Karpas-422 (cell line): ENCODE data around the gene PRKAG2. TPM values are rescaled to one million over a fixed set of nuclear protein-coding genes. Genes with fewer than 3 reads are reported as not detected.

Source experiments
- DNase-seq: peaks from one replicate; pipeline ENCODE4 v3.0.0-alpha.2; 2015
- H2AFZ ChIP-seq: fragments of 200-600 bp; sonication (generic); 2 replicates; pipeline ENCODE4 v1.6.1; 2014; ENCODE audit warnings: antibody characterized with exemption, low read length, mixed read lengths
- H3K27ac ChIP-seq: fragments of 200-600 bp; sonication (generic); 2 replicates; pipeline ENCODE4 v1.5.1; 2014; ENCODE audit warnings: mild to moderate bottlenecking, low read length, moderate library complexity
- H3K27me3 ChIP-seq: fragments of 200-600 bp; sonication (generic); 2 replicates; pipeline ENCODE4 v1.6.1; 2014; ENCODE audit warnings: low read length, mixed read lengths
- H3K36me3 ChIP-seq: fragments of 200-600 bp; sonication (generic); 2 replicates; pipeline ENCODE4 v1.6.1; 2014; ENCODE audit warnings: low read length, mixed read lengths; ENCODE audit not compliant: insufficient read depth
- H3K4me1 ChIP-seq: fragments of 200-600 bp; sonication (generic); 2 replicates; pipeline ENCODE4 v1.6.1; 2014; ENCODE audit warnings: mild to moderate bottlenecking, low read length, mixed read lengths
- H3K4me2 ChIP-seq: fragments of 200-600 bp; sonication (generic); 2 replicates; pipeline ENCODE4 v1.6.1; 2014; ENCODE audit warnings: low read length, low read depth, mild to moderate bottlenecking; ENCODE audit not compliant: poor library complexity, severe bottlenecking
- H3K4me3 ChIP-seq: fragments of 200-600 bp; sonication (generic); 2 replicates; pipeline ENCODE4 v1.5.1; 2014; ENCODE audit warnings: mild to moderate bottlenecking, antibody characterized with exemption, low read length, mixed read lengths
- H3K79me2 ChIP-seq: fragments of 200-600 bp; sonication (generic); 2 replicates; pipeline ENCODE4 v1.6.1; 2014; ENCODE audit warnings: mild to moderate bottlenecking, low read length, mixed read lengths
- H3K9ac ChIP-seq: fragments of 200-600 bp; sonication (generic); 2 replicates; pipeline ENCODE4 v1.6.0; 2014; ENCODE audit warnings: low read length
- H3K9me2 ChIP-seq: fragments of 200-600 bp; sonication (generic), shearing (Covaris generic); replicated peaks from 2 replicates; pipeline ENCODE4 v1.6.0; 2014; ENCODE audit warnings: mild to moderate bottlenecking, low read length, moderate library complexity; ENCODE audit not compliant: insufficient read depth
- H3K9me3 ChIP-seq: fragments of 300-700, 200-600 bp; sonication (generic); 2 replicates; pipeline ENCODE4 v1.6.1; 2014; ENCODE audit warnings: low read length, mixed read lengths
- H4K20me1 ChIP-seq: fragments of 200-600 bp; sonication (generic); 2 replicates; pipeline ENCODE4 v1.6.1; 2014; ENCODE audit warnings: mild to moderate bottlenecking, antibody characterized with exemption, low read length, low read depth; ENCODE audit not compliant: insufficient read depth
- total RNA-seq: library from RNA; depleted of rRNA; stranded (reverse); fragments of >200 nt; shearing (Covaris generic); gene quantifications from 2 replicates; pipeline ENCODE4 v1.2.3, GENCODE V29; 2014; ENCODE audit warnings: low replicate concordance

Gene PRKAG2
- total RNA-seq, 1 experiment from 2014 or later, result 6.3 TPM

DNA sequence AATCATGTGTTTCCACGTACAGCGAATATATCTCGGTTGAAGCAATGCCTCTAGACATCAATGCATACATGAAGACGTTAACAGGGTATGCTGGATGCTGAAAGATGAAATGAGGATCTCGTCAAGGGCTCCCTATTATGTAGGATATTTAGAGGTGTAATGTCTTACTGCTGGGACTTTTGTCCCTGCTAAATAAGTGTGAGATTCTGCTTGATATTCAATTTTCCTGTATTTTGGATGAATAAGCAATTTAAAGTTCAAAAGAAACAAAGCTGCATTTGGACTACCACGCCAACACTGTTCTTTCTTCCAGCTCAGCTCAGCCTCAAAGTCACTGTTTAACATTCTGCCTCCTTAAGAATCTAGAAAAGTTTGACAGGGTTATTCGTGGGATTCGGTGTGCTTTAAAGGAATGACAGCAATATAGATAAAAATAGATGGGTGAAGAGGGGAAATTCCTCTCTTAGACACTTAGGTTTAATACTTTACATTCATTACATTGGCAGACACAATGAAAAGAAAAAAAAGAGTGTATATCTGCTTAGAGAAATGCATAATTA is 247.1 kb downstream of the PRKAG2 start:
- Histone ChIP-seq H3K27ac (no peak overlapping the region), H3K9ac (no peak overlapping the region), H3K4me3 (no peak overlapping the region), H3K4me2 (no peak overlapping the region), H3K4me1 (peaks cover 11% of the 10 kb centered on the region), H2AFZ (no peak overlapping the region), H4K20me1 (no peaks in the 10 kb centered on the region), H3K27me3 (no peaks in the 10 kb centered on the region), H3K36me3 (no peaks in the 10 kb centered on the region), H3K9me3 (no peaks in the 10 kb centered on the region), H3K79me2 (no peaks in the 10 kb centered on the region), H3K9me2 (no peaks in the 10 kb centered on the region)
- no peak for DNase-seq

DNA sequence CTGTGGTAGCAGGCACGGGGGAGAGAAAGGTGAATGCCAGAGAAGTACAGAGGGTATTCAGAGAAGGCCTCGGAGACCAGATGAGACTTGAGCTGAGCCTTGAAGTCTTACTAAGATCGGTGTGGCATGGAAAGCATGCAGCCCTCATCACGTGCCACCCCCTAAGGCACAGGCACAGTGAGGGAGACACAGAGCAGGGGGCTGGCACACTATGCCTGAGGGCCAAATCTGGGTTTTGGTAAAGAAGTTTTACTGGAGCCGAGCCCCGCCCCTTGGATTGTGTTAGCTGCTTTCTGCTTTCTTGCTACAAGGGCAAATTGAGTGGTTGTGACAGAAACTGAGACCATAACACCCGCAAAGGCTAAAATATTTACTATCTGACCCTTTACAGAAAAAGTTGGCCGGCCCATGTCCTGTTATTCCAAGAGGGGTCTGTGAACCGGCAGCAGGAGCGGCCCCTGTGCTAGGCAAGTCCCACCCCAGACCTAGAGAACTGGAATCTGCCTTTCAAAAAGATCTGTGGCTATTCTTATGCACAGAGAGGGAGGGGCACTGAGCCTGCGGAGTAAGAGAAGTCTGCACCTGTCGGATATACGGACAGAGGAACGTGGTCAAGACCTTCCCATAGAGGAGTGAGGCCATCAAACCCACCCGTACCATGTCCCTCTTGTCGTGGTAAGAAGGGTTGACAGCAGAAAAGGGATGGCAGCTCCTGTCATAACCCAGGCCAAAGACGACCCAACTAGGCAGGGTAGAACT is 247.9 kb downstream of the PRKAG2 start:
- no peak overlapping the region for H3K4me2 ChIP-seq
- H3K27ac ChIP-seq, result no peak overlapping the region
- H2AFZ ChIP-seq, result no peak overlapping the region
- no peaks in the 10 kb centered on the region for H3K27me3 ChIP-seq
- no peaks in the 10 kb centered on the region for H3K9me2 ChIP-seq
- H4K20me1 ChIP-seq, result no peaks in the 10 kb centered on the region
- H3K4me3 ChIP-seq, result no peak overlapping the region
- no peaks in the 10 kb centered on the region for H3K79me2 ChIP-seq
- DNase-seq, result no peak
- no peaks in the 10 kb centered on the region for H3K36me3 ChIP-seq
- H3K9ac ChIP-seq, result no peak overlapping the region
- H3K4me1 ChIP-seq, result peaks cover 11% of the 10 kb centered on the region
- H3K9me3 ChIP-seq, result no peaks in the 10 kb centered on the region

- no peak overlapping the region for H2AFZ ChIP-seq
- H3K9ac ChIP-seq, result no peak overlapping the region
Measured at GRCh38 chr7:151626422-151627115, 250.3 kb downstream of the PRKAG2 start.

GRCh38 chr7:151625606-151626005 is 251.3 kb downstream of the PRKAG2 start:
- H3K9me3 ChIP-seq, result no peaks in the 10 kb centered on the region
- H2AFZ ChIP-seq, result no peak overlapping the region
- no peak overlapping the region for H3K27ac ChIP-seq
- H3K4me3 ChIP-seq, result no peak overlapping the region
- no peaks in the 10 kb centered on the region for H3K4me1 ChIP-seq
- H3K9ac ChIP-seq, result no peak overlapping the region
- no peak for DNase-seq
- no peak overlapping the region for H3K4me2 ChIP-seq
- H3K36me3 ChIP-seq, result no peaks in the 10 kb centered on the region
- no peaks in the 10 kb centered on the region for H3K27me3 ChIP-seq
- H3K9me2 ChIP-seq, result no peaks in the 10 kb centered on the region
- no peaks in the 10 kb centered on the region for H3K79me2 ChIP-seq
- no peaks in the 10 kb centered on the region for H4K20me1 ChIP-seq

More at GRCh38 chr7:151626422-151627115, 250.3 kb downstream of the PRKAG2 start:
- Histone ChIP-seq H3K9me2 (no peaks in the 10 kb centered on the region), H3K4me1 (peaks cover 6% of the 10 kb centered on the region), H3K27me3 (no peaks in the 10 kb centered on the region), H3K4me2 (no peak overlapping the region), H3K36me3 (no peaks in the 10 kb centered on the region), H4K20me1 (no peaks in the 10 kb centered on the region), H3K4me3 (no peak overlapping the region), H3K79me2 (no peaks in the 10 kb centered on the region), H3K27ac (no peak overlapping the region), H3K9me3 (no peaks in the 10 kb centered on the region)
- DNase-seq, result peak; percentile 78

DNA sequence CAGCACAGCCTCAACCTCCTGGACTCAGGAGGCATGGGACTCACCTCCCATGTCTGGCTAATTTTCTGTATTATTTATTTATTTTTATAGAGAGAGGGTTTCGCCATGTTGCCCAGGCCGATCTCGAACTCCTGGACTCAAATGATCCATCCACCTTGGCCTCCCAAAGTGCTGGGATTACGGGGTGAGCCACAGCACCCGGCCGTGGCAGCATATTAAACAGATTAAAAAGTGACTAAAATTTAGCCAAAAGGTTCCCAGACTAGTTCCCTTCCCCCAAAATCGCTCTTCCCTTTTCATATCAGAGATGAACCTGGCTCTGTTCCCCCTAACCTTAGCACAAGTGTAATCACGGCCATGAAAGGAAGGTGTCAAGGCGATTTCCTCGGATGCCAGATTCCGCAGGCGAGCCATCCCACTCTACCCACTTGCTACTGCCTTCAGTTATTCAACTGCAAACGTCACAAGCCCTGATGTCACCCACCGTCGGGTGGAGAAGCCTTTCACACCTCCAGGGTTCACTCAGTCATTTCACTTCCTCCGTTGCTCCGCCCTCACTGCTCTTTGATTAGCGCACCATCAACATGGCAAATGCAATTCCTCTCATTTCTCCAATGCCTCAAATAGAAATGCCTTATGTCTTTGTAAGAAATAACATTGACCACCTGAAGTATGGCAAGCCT is 252.5 kb downstream of the PRKAG2 start:
- Histone ChIP-seq H3K9ac (no peak overlapping the region), H4K20me1 (no peaks in the 10 kb centered on the region)

GRCh38 chr7:151623766-151624165 is 253.1 kb downstream of the PRKAG2 start:
- no peaks in the 10 kb centered on the region for H3K36me3 ChIP-seq
- H3K9me2 ChIP-seq, result no peaks in the 10 kb centered on the region
- H3K9ac ChIP-seq, result no peak overlapping the region
- H3K79me2 ChIP-seq, result no peaks in the 10 kb centered on the region
- no peak overlapping the region for H2AFZ ChIP-seq
- no peaks in the 10 kb centered on the region for H3K9me3 ChIP-seq
- DNase-seq, result no peak
- no peak overlapping the region for H3K4me3 ChIP-seq
- no peak overlapping the region for H3K4me2 ChIP-seq
- no peaks in the 10 kb centered on the region for H3K27me3 ChIP-seq
- no peaks in the 10 kb centered on the region for H4K20me1 ChIP-seq
- no peaks in the 10 kb centered on the region for H3K4me1 ChIP-seq
- no peak overlapping the region for H3K27ac ChIP-seq

More for the DNA sequence above, 252.5 kb downstream of the PRKAG2 start:
- no peak overlapping the region for H2AFZ ChIP-seq
- no peaks in the 10 kb centered on the region for H3K4me1 ChIP-seq
- H3K79me2 ChIP-seq, result no peaks in the 10 kb centered on the region
- no peaks in the 10 kb centered on the region for H3K36me3 ChIP-seq
- no peaks in the 10 kb centered on the region for H3K9me3 ChIP-seq
- DNase-seq, result no peak
- H3K27ac ChIP-seq, result no peak overlapping the region
- H3K9me2 ChIP-seq, result no peaks in the 10 kb centered on the region
- no peak overlapping the region for H3K4me3 ChIP-seq
- H3K4me2 ChIP-seq, result no peak overlapping the region
- no peaks in the 10 kb centered on the region for H3K27me3 ChIP-seq

DNA sequence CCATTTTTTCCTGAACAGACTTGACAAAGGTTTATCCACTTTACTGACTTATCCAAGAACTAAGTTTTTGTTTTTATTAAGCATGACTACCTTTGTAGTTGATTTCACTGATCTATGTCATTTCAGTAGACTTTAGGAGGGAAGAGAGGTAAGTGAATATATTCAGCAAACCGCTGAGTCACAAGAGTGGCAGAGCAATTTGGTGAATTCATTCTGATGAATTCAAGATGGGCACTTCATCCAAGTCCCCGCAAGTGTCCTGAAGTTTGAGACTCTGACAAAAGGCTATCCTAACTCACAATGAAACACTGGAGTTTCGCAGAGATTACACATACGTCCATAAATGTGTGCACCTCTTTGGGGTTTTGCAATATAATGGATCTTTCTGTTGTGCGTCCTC is 255.0 kb downstream of the PRKAG2 start:
- Histone ChIP-seq H3K79me2 (no peaks in the 10 kb centered on the region), H3K36me3 (no peaks in the 10 kb centered on the region), H3K4me3 (no peak overlapping the region), H2AFZ (no peak overlapping the region), H3K27me3 (no peaks in the 10 kb centered on the region), H4K20me1 (no peaks in the 10 kb centered on the region), H3K9ac (no peak overlapping the region), H3K9me3 (no peaks in the 10 kb centered on the region), H3K27ac (no peak overlapping the region), H3K9me2 (no peaks in the 10 kb centered on the region), H3K4me1 (no peaks in the 10 kb centered on the region), H3K4me2 (no peak overlapping the region)
- no peak for DNase-seq
